GM12878 (cell line): Measurements from ENCODE around the gene THYN1. TPM values are rescaled to one million over a fixed set of nuclear protein-coding genes. Genes with fewer than 3 reads are reported as not detected.

ENCODE experiments used
- ATAC-seq: fragments of 200-7000 bp; cut with Tn5 transposase; 3 replicates; pipeline ENCODE4 v1.9.1; 2020; ENCODE audit warnings: mild to moderate bottlenecking, moderate library complexity
- BruUV-seq: library from RNA; stranded (reverse); fragments of 400-500 nt; replicated peaks from 2 replicates; lab custom pipeline; 2021; lab: Mats Ljungman, UMichigan
- CTCF ChIA-PET: fragments of 300-600 bp; sonication (Branson Sonifier 250); formaldehyde crosslinking; extraction: SDS; loops from one replicate; lab custom pipeline; 2021; ENCODE audit warnings: inconsistent platforms; lab: Yijun Ruan, JAX
- POLR2A ChIA-PET: fragments of 350-600 bp; formaldehyde crosslinking; extraction: SDS; loops from one replicate; lab custom pipeline; 2021; ENCODE audit warnings: inconsistent platforms; lab: Charles Lee
- RAD21 ChIA-PET: fragments of 300-600 bp; sonication (Branson Sonifier 250); formaldehyde crosslinking; loops from one replicate; lab custom pipeline; 2023; ENCODE audit warnings: antibody characterized with exemption; ENCODE audit not compliant: unreplicated experiment; lab: Charles Lee
- SMC1A ChIA-PET: fragments of 300-600 bp; sonication (Branson Sonifier 250); formaldehyde crosslinking; loops from one replicate; lab custom pipeline; 2023; ENCODE audit not compliant: unreplicated experiment, uncharacterized antibody; lab: Charles Lee
- DNase-seq: peaks from one replicate; pipeline ENCODE4 v3.0.0-alpha.2; 2011; ENCODE audit warnings: low read depth, low spot score
- FAIRE-seq: peaks from 3 replicates; lab custom pipeline; 2011; peaks lifted over from hg19 to GRCh38; lab: Jason Lieb, UNC
- H2AFZ ChIP-seq: 2 replicates; pipeline ENCODE4 v1.6.0; 2011; ENCODE audit warnings: low read depth, low read length, control low read depth; ENCODE audit not compliant: control insufficient read depth
- H3K27ac ChIP-seq: 2 replicates; pipeline ENCODE4 v1.5.1; 2011; ENCODE audit warnings: control low read depth; ENCODE audit not compliant: control insufficient read depth, insufficient read depth
- H3K27me3 ChIP-seq, 2 experiments: replicated peaks in 1 of 2; 2 replicates each; pipeline versions ENCODE4 v1.6.0 to v1.6.1; 2011; ENCODE audit warnings: low read length in 1 of 2; ENCODE audit not compliant: control insufficient read depth in 2 of 2, insufficient read depth in 2 of 2
- H3K36me3 ChIP-seq, 2 experiments: 2 replicates each; pipeline ENCODE4 v1.5.1; 2011; ENCODE audit warnings: low read length in 1 of 2; ENCODE audit not compliant: control insufficient read depth in 2 of 2, insufficient read depth in 2 of 2
- H3K4me1 ChIP-seq: 2 replicates; pipeline ENCODE4 v1.6.1; 2011; ENCODE audit warnings: mild to moderate bottlenecking, low read length, moderate library complexity, mixed read lengths; ENCODE audit not compliant: control insufficient read depth, insufficient read depth
- H3K4me2 ChIP-seq: 2 replicates; pipeline ENCODE4 v1.6.0; 2011; ENCODE audit warnings: control low read depth; ENCODE audit not compliant: control insufficient read depth, insufficient read depth
- H3K4me3 ChIP-seq: fragments of 200-600 bp; sonication (generic); 2 replicates; pipeline ENCODE4 v1.5.1; 2016
- H3K79me2 ChIP-seq: 2 replicates; pipeline ENCODE4 v1.6.0; 2011; ENCODE audit warnings: low read length; ENCODE audit not compliant: control insufficient read depth, insufficient read depth
- H3K9ac ChIP-seq: 2 replicates; pipeline ENCODE4 v1.8.0; 2011; ENCODE audit warnings: low read length, control low read depth, mixed read lengths; ENCODE audit not compliant: control insufficient read depth, insufficient read depth
- H3K9me3 ChIP-seq: replicated peaks from 3 replicates; pipeline ENCODE4 v1.5.1; 2011; ENCODE audit warnings: mild to moderate bottlenecking, low read length; ENCODE audit not compliant: control insufficient read depth, insufficient read depth
- H4K20me1 ChIP-seq: 2 replicates; pipeline ENCODE4 v1.6.0; 2011; ENCODE audit not compliant: control insufficient read depth, insufficient read depth
- CEBPZ ChIP-seq: fragments of 150-350 bp; IDR thresholded peaks from 2 replicates; pipeline ENCODE4 v1.6.1; 2016; ENCODE audit warnings: low read depth, low read length
- GATAD2B ChIP-seq: fragments of 450-650 bp; conservative IDR thresholded peaks from 2 replicates; pipeline ENCODE4 v1.6.1; 2017; ENCODE audit warnings: low read depth, mild to moderate bottlenecking, moderate library complexity
- HDAC2 ChIP-seq: fragments of 200-600 bp; sonication (generic); IDR thresholded peaks from 2 replicates; pipeline ENCODE4 v1.6.1; 2017
- HDAC6 ChIP-seq: fragments of 200-600 bp; sonication (generic); IDR thresholded peaks from one replicate; pipeline ENCODE4 v1.8.0; 2017; ENCODE audit warnings: antibody characterized with exemption; ENCODE audit not compliant: unreplicated experiment
- NRF1 ChIP-seq: conservative IDR thresholded peaks from 2 replicates; pipeline ENCODE4 v1.6.1; 2011; ENCODE audit warnings: mild to moderate bottlenecking, low read depth, low read length, improper control_type of control experiment
- POLR2AphosphoS2 ChIP-seq: IDR thresholded peaks from 2 replicates; pipeline ENCODE4 v1.6.1; 2011; ENCODE audit warnings: low read depth, mild to moderate bottlenecking, low read length, improper control_type of control experiment, moderate library complexity
- SMAD1 ChIP-seq: fragments of 450-650 bp; IDR thresholded peaks from 2 replicates; pipeline ENCODE4 v1.6.1; 2018; ENCODE audit warnings: mild to moderate bottlenecking, low read depth; ENCODE audit not compliant: partially characterized antibody
- SMC3 ChIP-seq: IDR thresholded peaks from 2 replicates; pipeline ENCODE4 v1.6.1; 2011; ENCODE audit warnings: low read length, improper control_type of control experiment, borderline replicate concordance
- TARDBP ChIP-seq: IDR thresholded peaks from 2 replicates; pipeline ENCODE4 v1.6.1; 2016; ENCODE audit warnings: borderline replicate concordance
- TCF12 ChIP-seq: IDR thresholded peaks from 2 replicates; pipeline ENCODE4 v1.6.1; 2011; ENCODE audit warnings: low read depth, mild to moderate bottlenecking, low read length
- TCF7 ChIP-seq: IDR thresholded peaks from 2 replicates; pipeline ENCODE4 v1.6.1; 2014; ENCODE audit warnings: antibody characterized with exemption, borderline replicate concordance
- WGBS: methylation state at CpG from one replicate; pipeline ENCODE4 v1.1.6; 2016; ENCODE audit warnings: low lambda C conversion rate; ENCODE audit not compliant: insufficient replicate concordance, insufficient coverage; ENCODE audit errors: missing lambda C conversion rate; 5-methylcytosine and 5-hydroxymethylcytosine counted together
- in situ Hi-C: fragments of 300-500 bp; cut with MboI; formaldehyde crosslinking; loops from 9 replicates; pipeline ENCODE4 v1.14.3; 2018; ENCODE audit warnings: mixed read lengths
- intact Hi-C: fragments of 100-400 bp; cut with micrococcal nuclease; formaldehyde crosslinking; loops from one replicate; pipeline ENCODE4 v1.14.2; 2022; ENCODE audit not compliant: unreplicated experiment
- polyA plus RNA-seq, 11 experiments: library from polyadenylated mRNA; depleted of rRNA in 4 of 11; unstranded in 6 of 11; stranded (reverse) in 5 of 11; fragments of >200 nt; fragmentation: Nextera tagmentation in 4 of 11; fragmentation: Illumina TruSeq in 1 of 11; extraction: Ambion mirVana in 4 of 11; extraction: Trizol in 1 of 11; gene quantifications; 1 replicate in 1 of 11; 2 replicates in 10 of 11; pipeline versions ENCODE4 v1.2.1 to v1.2.3, GENCODE V29; 2011 to 2016; ENCODE audit warnings: inconsistent platforms in 2 of 11, missing spikeins in 2 of 11, low read depth in 1 of 11
- total RNA-seq, 4 experiments: library from RNA; depleted of rRNA in 3 of 4; stranded (reverse); fragments of >200 nt in 3 of 4; fragmentation: Illumina TruSeq in 1 of 4; extraction: Trizol in 1 of 4; gene quantifications; 2 replicates each; pipeline versions ENCODE4 v1.2.1 to v1.2.3, GENCODE V29; 2013 to 2021

The THYN1 gene
- total and polyA plus RNA-seq, 10 of the 15 experiments (the other 5 are each of a cell fraction or from before 2014, with no cell fraction given) = 45.7 to 221 (median 96.3) TPM

- WGBS = 94% methylated on average over 9 of the region's 9 CpGs
- ChIA-PET POLR2A (no interaction called here), CTCF (interaction anchor here (1.6 to 4.2 kb wide), 3 partner anchors 9 to 34 kb away, joined by 4 to 56 read pairs (median 9); partner anchors contain the start of genes NCAPD3 and VPS26B), SMC1A (interaction anchor here (1.1 to 1.4 kb wide), 2 partner anchors 12 to 18 kb away, joined by 3 read pairs; partner anchors contain the start of gene VPS26B), RAD21 (no interaction called here)
- no peaks in the 10 kb centered on the region for H3K9me3 ChIP-seq
- intact Hi-C loops = no loop called here
- no TSS peak for BruUV-seq
- ATAC-seq = no peak
- H2AFZ ChIP-seq = no peak overlapping the region
- TF ChIP-seq POLR2AphosphoS2 = no peak
- no peak for TF ChIP-seq TCF12
- TF ChIP-seq HDAC6 = no peak
- TF ChIP-seq HDAC2 = no peak
- TF ChIP-seq NRF1 = no peak
- TF ChIP-seq TCF7 = no peak
- no peak for TF ChIP-seq SMC3
- TF ChIP-seq SMAD1 = no peak
- no peak for TF ChIP-seq CEBPZ
- no peak for TF ChIP-seq GATAD2B
- no peak for TF ChIP-seq TARDBP
- no peak for DNase-seq
- H3K4me3 ChIP-seq = no peak overlapping the region
- no peak for FAIRE-seq
- no peaks in the 10 kb centered on the region for H4K20me1 ChIP-seq
- H3K4me1 ChIP-seq = no peaks in the 10 kb centered on the region
- in situ Hi-C loops = no loop called here
- H3K36me3 ChIP-seq = peaks cover 8 to 11% of the 10 kb centered on the region in 2 experiments; a peak in 3 of 4 replicates
- H3K79me2 ChIP-seq = no peaks in the 10 kb centered on the region
- no peaks in the 10 kb centered on the region for H3K27me3 ChIP-seq
- no peak overlapping the region for H3K4me2 ChIP-seq
- no peak overlapping the region for H3K27ac ChIP-seq
- no peak overlapping the region for H3K9ac ChIP-seq
Measured at GRCh38 chr11:134242376-134242775, 10.8 kb downstream of the THYN1 start.
